ENCODE data around the gene GRIFIN. TPM values are rescaled to one million over a fixed set of nuclear protein-coding genes. Genes with fewer than 3 reads are reported as not detected.
A peak's percentile ranks its signal among the peaks of the same experiment; 100 is the strongest.

The GRIFIN gene
- total RNA-seq, 2 experiments from 2014 or later, result not detected

- CTCF ChIA-PET, result interaction anchor here (0.8 to 1.1 kb wide), 3 partner anchors 10 to 23 kb away, joined by 3 read pairs; no protein-coding TSS in a partner anchor
- no peaks in the 10 kb centered on the region for H3K36me3 Mint-ChIP-seq (ENCODE audit: low read depth)
- DNase-seq, result no peak
- no peaks in the 10 kb centered on the region for H3K4me1 Mint-ChIP-seq
- no peak overlapping the region for H3K27ac Mint-ChIP-seq
- no peak overlapping the region for H3K4me3 Mint-ChIP-seq
- no peaks in the 10 kb centered on the region for H3K9me3 Mint-ChIP-seq
- POLR2A ChIA-PET, result interaction anchor here (0.6 kb wide), 1 partner anchor 138 kb away, joined by 4 read pairs; the partner anchor contains the start of gene TTYH3
- H3K27me3 Mint-ChIP-seq, result peaks cover 7% of the 10 kb centered on the region
These were observed 17.3 kb upstream of the GRIFIN start for GRCh38 chr7:2493205-2494164.

- POLR2A ChIA-PET, result no interaction called here
These were observed 15.8 kb upstream of the GRIFIN start for GRCh38 chr7:2492038-2492437.

GRCh38 chr7:2490181-2490651 lies 14.0 kb upstream of the GRIFIN start:
- POLR2A ChIA-PET, result no interaction called here
- no peak overlapping the region for H3K4me3 Mint-ChIP-seq
- CTCF ChIA-PET, result no interaction called here
- no peak for DNase-seq
- H3K4me1 Mint-ChIP-seq, result no peaks in the 10 kb centered on the region
- no peaks in the 10 kb centered on the region for H3K27me3 Mint-ChIP-seq
- H3K27ac Mint-ChIP-seq, result no peak overlapping the region
- H3K9me3 Mint-ChIP-seq, result no peaks in the 10 kb centered on the region
- no peaks in the 10 kb centered on the region for H3K36me3 Mint-ChIP-seq (ENCODE audit: low read depth)

More at GRCh38 chr7:2492038-2492437, 15.8 kb upstream of the GRIFIN start:
- DNase-seq, result no peak
- H3K36me3 Mint-ChIP-seq (ENCODE audit: low read depth), result no peaks in the 10 kb centered on the region
- H3K27ac Mint-ChIP-seq, result no peak overlapping the region
- CTCF ChIA-PET, result interaction anchor here (1.1 kb wide), 1 partner anchor 12 kb away, joined by 3 read pairs; no protein-coding TSS in a partner anchor
- no peaks in the 10 kb centered on the region for H3K4me1 Mint-ChIP-seq
- H3K9me3 Mint-ChIP-seq, result no peaks in the 10 kb centered on the region
- no peak overlapping the region for H3K4me3 Mint-ChIP-seq
- H3K27me3 Mint-ChIP-seq, result peaks cover 1% of the 10 kb centered on the region

- H3K27ac Mint-ChIP-seq, result no peak overlapping the region
- H3K4me1 Mint-ChIP-seq, result no peaks in the 10 kb centered on the region
- H3K36me3 Mint-ChIP-seq (ENCODE audit: low read depth), result no peaks in the 10 kb centered on the region
- no peaks in the 10 kb centered on the region for H3K9me3 Mint-ChIP-seq
- H3K4me3 Mint-ChIP-seq, result no peak overlapping the region
- peaks cover 2% of the 10 kb centered on the region for H3K27me3 Mint-ChIP-seq
- ChIA-PET POLR2A (interaction anchor here (0.7 kb wide), 1 partner anchor 124 kb away, joined by 3 read pairs; no protein-coding TSS in a partner anchor), CTCF (interaction anchor here (1.0 to 2.0 kb wide), 3 partner anchors 10 to 20 kb away, joined by 4 read pairs; no protein-coding TSS in a partner anchor)
- no peak for DNase-seq
These were observed 12.5 kb upstream of the GRIFIN start for GRCh38 chr7:2488681-2489080.

- no peak for DNase-seq
- peaks cover 2% of the 10 kb centered on the region for H3K27me3 Mint-ChIP-seq
- no peaks in the 10 kb centered on the region for H3K36me3 Mint-ChIP-seq (ENCODE audit: low read depth)
- H3K27ac Mint-ChIP-seq, result no peak overlapping the region
- H3K9me3 Mint-ChIP-seq, result no peaks in the 10 kb centered on the region
- no peaks in the 10 kb centered on the region for H3K4me1 Mint-ChIP-seq
- ChIA-PET CTCF (interaction anchor here (1.0 to 2.0 kb wide), 3 partner anchors 10 to 19 kb away, joined by 4 read pairs; no protein-coding TSS in a partner anchor), POLR2A (interaction anchor here (0.7 kb wide), 1 partner anchor 124 kb away, joined by 3 read pairs; no protein-coding TSS in a partner anchor)
- no peak overlapping the region for H3K4me3 Mint-ChIP-seq
These were observed 12.1 kb upstream of the GRIFIN start for GRCh38 chr7:2488272-2488645.

- Mint-ChIP-seq H3K27ac (no peak overlapping the region), H3K4me1 (no peaks in the 10 kb centered on the region), H3K9me3 (peaks cover 4% of the 10 kb centered on the region), H3K27me3 (peaks cover 2% of the 10 kb centered on the region), H3K36me3 (ENCODE audit: low read depth) (peaks cover 2% of the 10 kb centered on the region), H3K4me3 (no peak overlapping the region)
- ChIA-PET CTCF (interaction anchor here (1.0 to 2.0 kb wide), 3 partner anchors 9 to 19 kb away, joined by 4 read pairs; no protein-coding TSS in a partner anchor), POLR2A (no interaction called here)
- no peak for DNase-seq
These were observed 11.5 kb upstream of the GRIFIN start for GRCh38 chr7:2487586-2488271.

- peaks cover 2% of the 10 kb centered on the region for H3K27me3 Mint-ChIP-seq
- H3K9me3 Mint-ChIP-seq, result peaks cover 7% of the 10 kb centered on the region
- no peaks in the 10 kb centered on the region for H3K4me1 Mint-ChIP-seq
- no peak overlapping the region for H3K4me3 Mint-ChIP-seq
- ChIA-PET POLR2A (no interaction called here), CTCF (interaction anchor here (0.6 kb wide), 1 partner anchor 62 kb away, joined by 4 read pairs; no protein-coding TSS in a partner anchor)
- peaks cover 2% of the 10 kb centered on the region for H3K36me3 Mint-ChIP-seq (ENCODE audit: low read depth)
- DNase-seq, result no peak
- peak overlapping the region; percentile 54 for H3K27ac Mint-ChIP-seq
These were observed 8.7 kb upstream of the GRIFIN start for GRCh38 chr7:2484868-2485267.

- peaks cover 2% of the 10 kb centered on the region for H3K27me3 Mint-ChIP-seq
- ChIA-PET POLR2A (no interaction called here), CTCF (interaction anchor here (0.8 to 0.9 kb wide), 2 partner anchors 13 to 15 kb away, joined by 3 read pairs; no protein-coding TSS in a partner anchor)
- no peak for DNase-seq
- H3K9me3 Mint-ChIP-seq, result peaks cover 7% of the 10 kb centered on the region
- H3K4me1 Mint-ChIP-seq, result peaks cover under 1% of the 10 kb centered on the region
- H3K4me3 Mint-ChIP-seq, result no peak overlapping the region
- no peak overlapping the region for H3K27ac Mint-ChIP-seq
- H3K36me3 Mint-ChIP-seq (ENCODE audit: low read depth), result peaks cover 2% of the 10 kb centered on the region
These were observed 7.3 kb upstream of the GRIFIN start for GRCh38 chr7:2483494-2483893.

GRCh38 chr7:2482725-2483451 lies 6.7 kb upstream of the GRIFIN start:
- no peak for DNase-seq
- Mint-ChIP-seq H3K27ac (no peak overlapping the region), H3K36me3 (ENCODE audit: low read depth) (peaks cover 2% of the 10 kb centered on the region), H3K4me3 (no peak overlapping the region), H3K27me3 (peaks cover 2% of the 10 kb centered on the region), H3K4me1 (peaks cover 6% of the 10 kb centered on the region), H3K9me3 (peaks cover 7% of the 10 kb centered on the region)
- ChIA-PET CTCF (interaction anchor here (0.9 kb wide), 1 partner anchor 14 kb away, joined by 3 read pairs; no protein-coding TSS in a partner anchor), POLR2A (no interaction called here)

GRCh38 chr7:2481195-2481594 lies 5.0 kb upstream of the GRIFIN start:
- Mint-ChIP-seq H3K4me1 (peaks cover 11% of the 10 kb centered on the region), H3K36me3 (ENCODE audit: low read depth) (peaks cover 2% of the 10 kb centered on the region), H3K4me3 (no peak overlapping the region), H3K27me3 (peaks cover 2% of the 10 kb centered on the region), H3K27ac (no peak overlapping the region), H3K9me3 (peaks cover 7% of the 10 kb centered on the region)
- ChIA-PET CTCF (interaction anchor here (1.6 kb wide), 1 partner anchor 229 kb away, joined by 3 read pairs; no protein-coding TSS in a partner anchor), POLR2A (interaction anchor here (0.7 kb wide), 1 partner anchor 28 kb away, joined by 3 read pairs; no protein-coding TSS in a partner anchor)
- no peak for DNase-seq

- Mint-ChIP-seq H3K36me3 (ENCODE audit: low read depth) (peaks cover 2% of the 10 kb centered on the region), H3K9me3 (peaks cover 7% of the 10 kb centered on the region), H3K4me1 (peaks cover 11% of the 10 kb centered on the region), H3K4me3 (no peak overlapping the region), H3K27me3 (peaks cover 2% of the 10 kb centered on the region), H3K27ac (no peak overlapping the region)
- POLR2A ChIA-PET, result interaction anchor here (0.5 kb wide), 1 partner anchor 28 kb away, joined by 6 read pairs; no protein-coding TSS in a partner anchor
- no peak for DNase-seq
- CTCF ChIA-PET, result interaction anchor here (1.1 to 2.3 kb wide), 5 partner anchors 11 to 231 kb away, joined by 3 to 9 read pairs (median 3); no protein-coding TSS in a partner anchor
These were observed 3.8 kb upstream of the GRIFIN start for GRCh38 chr7:2480070-2480408.

Measured in activated CD4-positive, alpha-beta T cell treated with anti-CD3 and anti-CD28 coated beads, Interleukin-2, amount 10 ng/mL, durations not matched to agents 7 days and 5 days (primary cell).